Cardiac septum (tissue), 1 donor: ENCODE measurements around the gene RABIF. TPM values are rescaled to one million over a fixed set of nuclear protein-coding genes. Genes with fewer than 3 reads are reported as not detected.
"Not testable (repeated sequence)": the region's sequence is repeated elsewhere in the genome, so short reads cannot be mapped to it uniquely, and the experiment has no call there.

Source experiments
- DNase-seq: peaks from one replicate; pipeline ENCODE4 v3.0.0-alpha.2; 2020; ENCODE audit warnings: low spot score
- intact Hi-C: fragments of 100-400 bp; cut with DNase I; formaldehyde crosslinking; loops from one replicate; pipeline ENCODE4 v1.14.0; 2022
- long read RNA-seq: library from polyadenylated mRNA; unstranded; transcript quantifications from one replicate; pipeline ENCODE4 v2.0.0, GENCODE V29; 2021
- total RNA-seq: library from RNA; stranded (reverse); fragmentation: NEBNext Ultra II Directional; extraction: Animal tissue kit (Norgen Biotek cat#: 25700); gene quantifications from one replicate; pipeline ENCODE4 v1.2.1, GENCODE V29; 2021
- donor health status: DM: no; HTN: no; CAD: no.

RABIF gene
- total RNA-seq = 5.8 TPM
- long read RNA-seq, transcript RABIF-201 (2 exons, 2,430 nt) = major isoform, 9 of 10 reads
- long read RNA-seq, partial matches to known transcripts = 1 of 10 reads
- long read RNA-seq, other reads (novel, unspliced or antisense) = 0 of 10 reads

DNA sequence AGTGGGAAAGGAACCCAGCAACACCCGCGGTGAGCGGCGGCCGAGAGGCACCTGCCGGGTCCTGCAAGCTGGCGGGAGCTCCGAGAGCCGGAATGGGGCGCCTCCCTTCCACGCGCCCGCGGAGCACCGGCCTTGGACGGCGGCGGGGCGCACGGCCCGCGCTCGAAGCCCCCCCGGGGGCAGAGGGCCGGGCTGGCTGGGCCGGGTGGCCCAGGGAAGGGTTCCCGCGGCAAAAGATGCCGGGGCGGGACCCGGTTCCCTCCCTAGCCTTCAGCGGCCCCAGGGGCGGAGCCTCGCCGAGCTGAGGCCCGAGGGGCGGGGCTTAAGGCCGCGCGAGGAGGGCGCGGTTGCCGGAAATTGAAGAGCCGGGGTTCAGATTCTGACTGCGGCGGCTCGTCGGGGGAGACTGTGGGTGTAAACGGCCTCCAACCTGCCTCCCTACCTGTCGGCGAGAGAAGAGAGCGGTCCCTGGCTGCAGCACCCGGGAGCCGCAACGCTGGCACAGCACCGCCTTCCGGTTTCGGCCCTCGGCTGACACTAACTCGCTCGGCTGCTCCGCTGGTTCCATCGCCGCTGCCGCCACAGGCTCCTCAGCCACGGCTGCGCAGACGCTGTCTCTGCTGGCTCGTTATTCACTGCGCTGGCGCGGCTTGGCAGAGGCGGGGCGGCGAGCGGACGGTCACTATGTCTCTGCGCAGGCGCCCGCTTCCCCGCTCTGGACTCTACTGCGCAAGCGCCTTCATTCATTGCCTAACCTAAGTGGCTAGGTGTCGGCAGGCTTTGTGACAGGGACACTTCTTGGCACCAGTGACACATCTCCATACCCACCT lies at the start of gene RABIF:
TSS of gene RABIF (minus strand) at position 619 of the 830 bp plus-strand sequence. CDS start at position 568, 51 bp downstream.
- peak; percentile 98 for DNase-seq
- intact Hi-C loops = loop anchor here (1.0 to 5.0 kb wide), 3 partner anchors 39 to 79 kb away; partner anchors contain the start of genes CYB5R1, KLHL12 and PCAT6

DNA sequence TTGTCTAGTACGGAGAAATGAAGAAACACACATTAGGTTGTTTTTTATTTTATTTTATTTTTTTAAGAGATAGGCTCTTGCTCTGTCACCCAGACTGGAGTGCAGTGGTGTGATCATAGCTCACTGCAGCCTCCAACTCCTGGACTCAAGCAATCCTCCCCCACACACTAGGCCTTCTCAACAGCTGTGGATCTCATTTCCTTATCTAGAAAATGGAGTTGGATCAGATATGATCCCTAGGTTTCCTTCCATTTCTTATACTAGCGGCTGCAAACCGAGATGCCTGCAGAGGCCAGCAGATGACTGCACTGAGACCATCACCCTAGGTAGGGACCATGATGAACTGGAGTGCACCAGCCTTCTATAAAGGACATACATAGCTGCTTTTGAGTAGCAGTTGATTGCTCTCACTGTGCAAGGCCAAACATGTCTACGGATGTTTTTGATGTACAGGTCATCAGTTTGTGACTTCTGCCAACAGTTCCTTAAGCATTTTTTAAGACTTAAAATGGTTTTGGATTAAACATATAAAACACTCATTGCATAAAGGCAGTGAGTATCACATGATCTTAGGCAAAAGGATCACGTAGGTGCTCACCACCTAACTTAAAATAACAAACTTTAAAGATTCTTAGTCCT lies 49.5 kb upstream of the RABIF start:
- intact Hi-C loops = no loop called here
- DNase-seq = no peak

DNA sequence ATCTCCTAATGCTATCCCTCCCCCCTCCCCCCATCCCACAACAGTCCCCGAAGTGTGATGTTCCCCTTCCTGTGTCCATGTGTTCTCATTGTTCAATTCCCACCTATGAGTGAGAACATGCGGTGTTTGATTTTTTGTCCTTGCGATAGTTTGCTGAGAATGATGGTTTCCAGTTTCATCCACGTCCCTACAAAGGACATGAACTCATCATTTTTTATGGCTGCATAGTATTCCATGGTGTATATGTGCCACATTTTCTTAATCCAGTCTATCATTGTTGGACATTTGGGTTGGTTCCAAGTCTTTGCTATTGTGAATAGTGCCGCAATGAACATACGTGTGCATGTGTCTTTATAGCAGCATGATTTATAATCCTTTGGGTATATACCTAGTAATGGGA lies 47.5 kb upstream of the RABIF start:
- intact Hi-C loops, DNase-seq: not testable (repeated sequence)

DNA sequence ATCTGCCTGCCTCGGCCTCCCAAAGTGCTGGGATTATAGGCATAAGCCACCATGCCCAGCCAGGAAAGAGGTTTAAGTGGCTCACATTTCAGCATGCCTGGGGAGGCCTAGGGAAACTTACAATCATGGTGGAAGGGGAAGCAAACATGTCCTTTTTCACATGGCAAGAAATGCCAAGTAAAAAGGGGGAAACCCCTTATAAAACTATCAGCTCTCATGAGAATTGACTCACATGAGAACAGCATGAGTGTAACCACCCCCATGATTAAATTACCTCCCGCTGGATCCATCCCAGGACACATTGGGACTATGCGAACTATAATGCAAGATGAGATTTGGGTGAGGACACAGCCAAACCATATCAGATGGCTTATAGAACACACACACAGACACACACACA lies 46.9 kb upstream of the RABIF start:
- intact Hi-C loops = no loop called here
- no peak for DNase-seq

DNA sequence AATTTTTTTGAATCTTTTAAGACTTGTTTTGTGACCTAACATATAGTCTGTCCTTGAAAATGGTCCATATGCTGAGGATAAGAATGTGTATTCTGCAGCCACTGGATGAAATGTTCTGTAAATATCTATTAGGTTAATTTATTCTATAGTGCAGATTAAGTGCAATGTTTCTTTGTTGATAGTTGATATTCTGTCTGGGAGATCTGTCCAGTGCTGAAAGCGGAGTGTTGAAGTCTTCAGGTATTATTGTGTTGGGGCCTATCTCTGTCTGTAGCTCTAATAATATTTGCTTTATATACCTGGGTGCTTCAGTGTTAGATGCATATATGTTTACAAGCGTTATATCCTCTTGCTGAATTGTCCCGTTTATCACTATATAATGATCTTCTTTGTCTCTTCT lies 45.8 kb upstream of the RABIF start:
- DNase-seq = no peak
- intact Hi-C loops = no loop called here

DNA sequence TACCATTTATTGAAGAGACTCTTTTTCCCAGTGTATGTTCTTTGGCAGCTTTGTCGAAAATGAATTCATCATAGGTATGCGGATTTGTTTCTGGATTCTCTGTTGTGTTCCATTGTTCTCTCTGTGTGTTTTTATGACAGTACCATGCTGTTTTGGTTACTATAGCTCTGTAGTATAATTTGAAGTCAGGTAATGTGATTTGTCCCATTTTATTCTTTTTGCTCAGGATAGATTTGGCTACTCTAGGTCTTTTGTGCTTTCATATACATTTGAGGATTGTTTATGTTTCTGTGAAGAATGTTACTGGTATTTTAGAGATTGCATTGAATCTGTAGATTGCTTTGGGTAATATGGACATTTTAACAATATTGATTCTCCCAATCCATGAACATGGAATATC lies 43.5 kb upstream of the RABIF start:
- intact Hi-C loops = no loop called here
- DNase-seq = no peak

DNA sequence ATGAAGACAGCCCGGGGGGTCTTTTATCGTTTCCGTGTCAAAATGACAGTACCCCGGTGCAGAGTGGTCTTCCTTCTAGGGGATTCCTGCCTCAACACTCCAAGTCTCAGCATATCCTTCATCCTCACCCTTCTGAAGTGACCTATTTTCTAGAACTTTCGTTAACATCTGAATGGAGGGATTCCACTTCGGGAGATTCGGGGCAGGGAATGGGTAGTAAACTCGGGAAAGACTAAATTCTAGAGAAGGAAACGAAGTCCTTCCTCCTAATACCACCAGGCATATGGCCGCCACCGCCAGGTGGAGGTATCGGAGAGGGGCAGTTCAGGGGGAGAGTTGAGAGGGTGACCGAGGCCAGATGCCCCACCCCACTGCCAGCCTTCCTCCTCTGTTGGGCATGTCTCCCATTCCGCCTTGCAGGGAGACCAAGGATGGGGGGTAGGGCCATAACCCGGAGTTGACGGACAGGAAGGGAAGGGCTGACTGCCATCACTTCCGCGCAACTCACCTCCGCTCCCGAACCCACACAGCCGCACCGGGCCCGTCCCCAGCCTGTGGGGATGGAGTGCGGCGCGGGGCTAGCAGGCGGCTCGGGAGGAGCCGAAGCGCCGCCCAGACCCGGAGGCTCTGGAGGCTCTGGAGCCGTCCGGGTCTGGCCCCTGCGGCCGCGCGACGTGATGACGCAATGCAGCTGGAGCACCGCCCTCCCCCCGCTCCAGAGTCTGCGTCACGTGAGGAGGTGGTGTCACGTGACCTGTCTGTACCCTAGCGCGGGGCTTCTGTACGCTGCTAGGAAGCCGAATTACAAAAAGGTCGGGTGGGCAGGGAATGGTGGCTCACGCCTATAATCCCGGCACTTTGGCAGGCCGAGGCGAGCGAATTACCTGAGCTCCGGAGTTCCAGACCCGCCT lies 37.9 kb upstream of the RABIF start, which contains the start of gene KLHL12:
TSS of gene KLHL12 (minus strand) at position 654 of the 911 bp plus-strand sequence. CDS start 2,072 bp downstream, outside the sequence.
- peak; percentile 98 for DNase-seq
- intact Hi-C loops = loop anchor here (1.0 to 5.0 kb wide), 4 partner anchors 31 to 72 kb away; partner anchors contain the start of genes ADIPOR1 and RABIF

DNA sequence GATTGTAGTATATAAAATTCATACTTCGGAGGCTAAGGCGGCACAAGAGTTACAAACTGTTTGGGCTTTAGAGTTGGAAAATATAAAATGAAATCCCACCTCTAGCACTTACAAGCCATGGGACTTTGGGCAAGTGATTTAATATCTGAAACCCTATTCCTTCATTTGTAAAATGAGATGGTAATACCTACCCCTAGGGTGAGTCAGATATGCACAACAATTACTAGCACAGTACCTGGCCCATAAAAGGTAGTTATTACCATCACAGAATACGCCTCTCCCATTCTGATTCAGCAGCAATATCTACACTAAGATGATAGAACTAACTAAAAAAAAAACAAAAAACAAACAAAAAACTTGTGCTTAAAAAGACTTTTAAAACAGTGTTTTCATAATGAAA lies 34.6 kb upstream of the RABIF start:
- DNase-seq = no peak
- intact Hi-C loops = no loop called here

DNA sequence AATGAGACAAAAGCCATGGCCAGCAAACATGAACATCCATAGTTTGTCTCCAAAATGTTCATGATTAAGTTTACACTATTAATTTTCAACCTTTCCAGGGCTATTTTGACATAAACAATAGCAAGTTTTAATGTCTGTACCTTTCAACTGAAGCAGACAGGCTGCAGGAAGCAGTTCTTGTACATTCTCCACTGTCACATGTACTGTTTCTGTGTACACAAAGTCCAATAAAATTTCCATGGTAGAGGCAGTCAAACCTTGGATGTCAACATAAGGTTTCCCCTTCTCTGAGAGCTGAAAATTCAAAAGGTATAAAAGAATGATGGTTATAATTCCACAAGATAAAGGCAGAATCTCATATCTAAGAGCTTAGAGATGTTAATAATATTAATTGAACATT lies 30.7 kb upstream of the RABIF start:
- DNase-seq = no peak
- intact Hi-C loops = no loop called here

DNA sequence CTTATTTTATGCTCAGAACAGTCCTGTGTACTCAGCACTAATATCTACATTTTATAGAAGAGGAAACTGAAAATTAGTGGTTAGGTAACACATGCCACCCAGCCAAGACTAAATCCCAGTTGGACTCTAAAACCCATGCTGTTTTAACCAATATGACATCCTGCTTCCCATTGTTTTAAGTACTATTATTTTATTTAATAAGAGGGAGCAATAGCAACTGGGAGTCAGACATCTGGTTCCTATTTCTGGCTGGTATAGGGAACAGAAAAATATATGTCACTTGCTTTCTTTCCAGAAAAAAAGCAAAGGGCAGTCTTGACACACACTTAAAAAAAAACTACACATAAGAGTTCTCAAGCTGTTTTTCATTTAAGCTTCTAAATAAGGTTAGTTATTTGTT lies 26.2 kb upstream of the RABIF start:
- no peak for DNase-seq
- intact Hi-C loops = no loop called here

DNA sequence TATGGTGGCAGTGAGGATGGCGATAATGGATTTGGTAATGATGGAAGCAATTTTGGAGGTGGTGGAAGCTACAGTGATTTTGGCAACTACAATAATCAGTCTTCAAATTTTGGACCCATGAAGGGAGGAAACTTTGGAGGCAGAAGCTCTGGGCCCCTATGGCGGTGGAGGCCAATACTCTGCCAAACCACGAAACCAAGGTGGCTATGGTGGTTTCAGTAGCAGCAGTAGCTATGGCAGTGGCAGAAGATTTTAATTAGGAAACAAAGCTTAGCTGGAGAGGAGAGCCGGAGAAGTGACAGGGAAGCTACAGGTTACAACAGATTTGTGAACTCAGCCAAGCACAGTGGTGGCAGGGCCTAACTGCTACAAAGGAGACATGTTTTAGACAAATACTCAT lies 23.5 kb upstream of the RABIF start:
- DNase-seq, intact Hi-C loops: not testable (repeated sequence)

DNA sequence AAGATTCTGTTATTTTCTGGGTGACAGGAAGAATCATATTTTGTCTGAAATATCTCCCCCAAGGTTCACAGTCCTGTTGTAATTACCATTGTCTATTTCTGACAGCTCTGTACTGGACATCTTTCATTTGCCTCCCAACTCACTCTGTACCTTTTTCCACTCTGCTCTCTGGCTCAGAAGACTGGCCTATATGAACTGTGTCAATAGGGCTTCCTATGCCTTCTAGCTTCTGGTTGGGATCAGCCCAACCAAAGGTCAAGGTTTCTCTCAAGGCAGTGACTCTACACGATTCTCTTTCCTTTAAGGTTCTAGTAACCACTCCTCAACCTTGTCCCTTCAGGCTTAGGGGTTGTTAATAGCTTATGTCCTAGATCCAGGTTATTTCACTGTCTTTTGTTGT lies 20.5 kb upstream of the RABIF start:
- intact Hi-C loops = no loop called here
- DNase-seq = no peak

DNA sequence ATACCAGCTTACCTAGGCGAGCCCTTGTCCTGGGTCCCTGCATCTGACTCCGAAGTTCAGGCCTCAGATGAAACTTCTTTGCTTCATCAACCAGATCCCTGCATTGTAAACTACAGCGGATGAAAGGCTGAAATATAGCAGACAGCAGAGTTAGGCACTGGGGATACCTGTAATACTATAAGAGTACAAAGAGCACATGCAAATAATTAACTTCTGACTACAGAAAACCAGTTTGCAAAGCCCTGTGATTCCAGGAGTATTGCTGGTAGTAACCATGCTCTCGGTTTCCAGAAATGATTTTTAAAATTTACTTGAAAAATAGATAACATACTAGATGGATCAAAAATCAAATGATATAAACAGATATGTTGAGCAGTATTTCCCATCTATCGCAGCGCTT lies 20.0 kb upstream of the RABIF start:
- intact Hi-C loops = no loop called here
- no peak for DNase-seq

DNA sequence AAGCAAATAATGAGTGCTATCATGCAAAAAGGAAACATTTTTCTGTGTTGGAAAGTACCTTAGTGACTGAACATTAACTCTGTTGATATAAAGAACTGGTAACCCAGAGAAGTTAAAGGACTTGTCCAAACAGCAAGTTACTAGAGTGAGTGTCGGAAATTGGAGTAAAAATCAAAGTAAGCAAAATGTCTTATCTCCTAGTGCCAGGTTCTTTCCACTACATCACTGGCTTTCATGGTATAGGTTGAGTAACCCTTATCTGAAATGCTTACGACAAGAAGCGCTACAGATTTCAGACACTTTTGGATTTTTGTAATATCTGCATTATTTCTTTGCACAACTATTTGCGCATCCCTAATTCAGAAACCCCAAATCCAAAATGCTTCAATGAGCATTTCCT lies 16.4 kb upstream of the RABIF start:
- no peak for DNase-seq
- intact Hi-C loops = no loop called here

DNA sequence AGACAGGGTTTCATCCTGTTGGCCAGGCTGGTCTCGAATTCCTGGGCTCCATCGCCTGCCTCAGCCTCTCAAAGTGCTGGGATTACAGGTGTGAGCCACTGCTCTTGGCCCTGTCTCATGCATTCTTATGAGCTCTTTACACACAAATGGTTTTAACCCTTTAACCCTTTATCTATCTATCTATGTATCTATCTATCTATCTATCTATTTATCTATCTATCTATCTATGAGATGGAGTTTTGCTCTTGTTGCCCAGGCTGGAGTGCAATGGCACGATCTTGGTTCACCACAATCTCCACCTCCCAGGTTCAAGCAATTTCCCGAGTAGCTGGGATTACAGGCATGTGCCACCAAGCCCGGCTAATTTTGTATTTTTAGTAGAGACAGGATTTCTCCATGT lies 14.9 kb upstream of the RABIF start:
- intact Hi-C loops, DNase-seq: not testable (repeated sequence)

DNA sequence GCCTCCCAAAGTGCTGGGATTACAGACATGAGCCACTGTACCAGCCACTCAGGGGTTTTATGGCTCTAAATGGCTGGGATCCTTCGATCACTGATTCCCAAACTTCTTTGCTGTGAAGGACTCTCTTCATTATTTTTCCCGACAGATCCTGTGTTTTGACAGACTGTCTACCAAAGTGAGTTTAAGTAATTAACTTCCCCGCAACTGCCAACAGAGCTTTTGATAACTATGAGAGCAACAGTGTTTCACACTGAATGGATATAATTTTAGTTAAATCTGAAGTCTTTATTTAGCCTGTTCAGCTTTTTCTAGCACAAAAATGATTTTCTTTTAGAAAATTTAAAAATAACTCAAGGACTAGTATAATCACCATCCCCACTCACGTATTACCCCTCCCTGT lies 12.6 kb upstream of the RABIF start:
- DNase-seq = no peak
- intact Hi-C loops = no loop called here

DNA sequence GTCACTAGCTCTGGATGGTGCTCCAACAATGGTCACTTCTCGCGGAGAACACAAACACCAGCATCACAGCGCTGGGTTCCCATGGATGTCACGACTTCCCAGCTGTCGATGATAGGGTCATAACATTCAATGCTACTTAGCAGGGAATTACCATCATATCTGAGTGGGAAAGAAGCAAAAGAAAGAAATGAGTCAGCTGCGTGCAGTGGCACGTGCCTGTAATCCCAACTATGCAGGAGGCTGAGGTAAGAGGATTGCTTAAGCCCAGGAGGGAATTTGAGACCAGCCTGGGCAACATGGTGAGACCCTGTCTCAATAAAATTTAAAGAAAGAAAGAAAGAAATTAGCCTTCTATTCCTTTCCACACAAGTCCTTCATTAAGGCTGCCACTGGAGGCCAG lies 3.6 kb upstream of the RABIF start:
- DNase-seq = no peak
- intact Hi-C loops = no loop called here

DNA sequence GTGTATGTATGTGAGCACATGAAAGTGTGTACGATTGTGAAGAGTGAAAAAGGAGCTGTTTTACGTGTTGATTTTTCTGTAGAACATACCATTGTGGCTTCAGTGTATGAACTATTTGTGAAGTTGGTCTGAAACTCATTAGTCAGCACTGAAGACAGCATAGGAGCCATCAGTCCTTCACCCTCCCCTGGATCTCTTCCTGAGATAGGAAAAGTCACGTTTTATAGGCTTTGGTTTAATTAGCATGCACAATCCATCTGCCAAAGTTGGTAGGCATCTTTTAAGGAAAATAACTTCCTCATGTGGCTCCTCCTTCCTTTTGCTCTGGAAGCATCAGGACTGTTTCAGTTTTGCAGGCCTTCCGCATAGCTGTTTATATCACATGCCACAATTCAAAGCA lies 1.4 kb upstream of the RABIF start:
- no peak for DNase-seq
- intact Hi-C loops = no loop called here

DNA sequence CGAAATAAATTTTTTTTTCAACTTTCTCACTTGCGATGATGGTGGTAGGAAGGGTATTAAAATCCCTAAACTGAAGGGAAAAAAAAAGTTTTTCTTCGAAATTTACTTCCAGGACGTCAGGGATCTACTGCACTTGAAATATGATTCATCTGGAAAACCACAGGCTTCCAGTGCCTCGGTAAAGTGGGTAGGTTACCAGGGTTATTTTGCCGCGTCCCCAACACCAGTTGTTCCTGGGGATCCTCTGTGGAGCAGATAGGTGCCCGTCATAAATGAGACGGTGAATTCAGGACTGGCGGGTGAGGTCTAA lies 773 bp downstream of the RABIF start:
- intact Hi-C loops = loop anchor here (2.0 to 5.0 kb wide), 2 partner anchors 39 to 77 kb away; partner anchors contain the start of genes KLHL12 and PCAT6
- no peak for DNase-seq

DNA sequence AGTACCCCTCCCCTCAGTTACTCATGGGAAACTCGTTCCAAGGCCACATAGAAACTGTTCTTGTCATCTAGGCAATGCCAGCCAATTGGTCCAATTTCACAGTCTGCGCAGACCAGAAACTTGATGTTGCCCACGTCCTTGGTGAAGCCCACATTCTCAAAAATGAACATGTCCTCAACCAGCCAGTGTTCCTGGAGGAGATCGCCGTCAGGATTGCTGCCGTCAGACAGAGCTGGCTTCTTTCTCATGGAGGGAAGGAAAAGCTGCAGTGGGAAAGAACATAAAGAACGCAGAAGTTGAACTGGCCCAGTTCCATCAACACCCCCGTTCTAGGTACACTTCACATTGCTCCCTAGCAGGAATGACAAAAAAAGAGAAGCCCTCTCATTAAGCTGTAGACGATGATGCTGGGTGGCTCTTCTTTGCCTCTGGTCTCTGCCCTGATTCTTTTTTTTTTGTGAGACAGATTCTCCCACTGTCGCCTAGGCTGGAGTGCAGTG lies 7.9 kb downstream of the RABIF start:
- no peak for DNase-seq
- intact Hi-C loops = no loop called here
